CD14-positive monocyte (primary cell): ENCODE results near the gene UTP3. TPM values are rescaled to one million over a fixed set of nuclear protein-coding genes. Genes with fewer than 3 reads are reported as not detected.

Experiments
- DNase-seq, 3 donors: peaks; one replicate each; pipeline ENCODE4 v3.0.0-alpha.2; 2011 to 2022
- H2AFZ ChIP-seq: 2 replicates; pipeline ENCODE4 v1.6.0; 2012; ENCODE audit warnings: mild to moderate bottlenecking, low read depth, low read length, inconsistent platforms; ENCODE audit not compliant: insufficient read depth, poor library complexity, severe bottlenecking
- H3K27ac ChIP-seq, 2 donors: 1 replicate in 1 of 2; 2 replicates in 1 of 2; pipeline ENCODE4 v1.5.1; 2012 to 2013; ENCODE audit warnings: low read length in 2 of 2, control low read depth in 1 of 2, inconsistent platforms in 1 of 2, low read depth in 1 of 2, mild to moderate bottlenecking in 1 of 2
- H3K27me3 ChIP-seq, 2 donors: one replicate each; pipeline versions ENCODE4 v1.6.0 to v1.6.1; 2011 to 2013; ENCODE audit warnings: low read length in 2 of 2; ENCODE audit not compliant: control insufficient read depth in 2 of 2, insufficient read depth in 2 of 2
- H3K36me3 ChIP-seq, 2 donors: replicated peaks in 1 of 2; 1 replicate in 1 of 2; 2 replicates in 1 of 2; pipeline versions ENCODE4 v1.5.1 to v1.6.1; 2012 to 2013; ENCODE audit warnings: low read length in 2 of 2, control low read depth in 1 of 2, inconsistent platforms in 1 of 2, mild to moderate bottlenecking in 1 of 2; ENCODE audit not compliant: insufficient read depth in 2 of 2, control insufficient read depth in 1 of 2
- H3K4me1 ChIP-seq, 2 donors: 1 replicate in 1 of 2; 2 replicates in 1 of 2; pipeline versions ENCODE4 v1.5.1 to v1.6.1; 2012 to 2013; ENCODE audit warnings: low read length in 2 of 2, control low read depth in 1 of 2, inconsistent platforms in 1 of 2, mild to moderate bottlenecking in 1 of 2, moderate library complexity in 1 of 2; ENCODE audit not compliant: insufficient read depth in 2 of 2, control insufficient read depth in 1 of 2
- H3K4me2 ChIP-seq: replicated peaks from 2 replicates; pipeline ENCODE3; 2012; ENCODE audit warnings: low read length, moderate library complexity, mild to moderate bottlenecking; ENCODE audit not compliant: poor library complexity, severe bottlenecking; ENCODE audit errors: extremely low read depth
- H3K4me3 ChIP-seq, 3 experiments: fragments of 200-600 bp in 1 of 3; sonication (generic) in 1 of 3; replicated peaks in 1 of 3; 1 replicate in 2 of 3; 2 replicates in 1 of 3; pipeline ENCODE4 v1.5.1; 2011 to 2013; ENCODE audit warnings: low read length in 3 of 3, mild to moderate bottlenecking in 3 of 3, control low read depth in 2 of 3, low read depth in 2 of 3, inconsistent platforms in 1 of 3, moderate library complexity in 1 of 3
- H3K79me2 ChIP-seq: 2 replicates; pipeline ENCODE4 v1.6.0; 2012; ENCODE audit warnings: mild to moderate bottlenecking, control low read depth, inconsistent platforms, low read length, moderate library complexity; ENCODE audit not compliant: insufficient read depth
- H3K9ac ChIP-seq: 2 replicates; pipeline ENCODE4 v1.6.0; 2017; ENCODE audit warnings: low read length, mild to moderate bottlenecking; ENCODE audit not compliant: insufficient read depth, poor library complexity, severe bottlenecking
- H3K9me3 ChIP-seq, 2 donors: replicated peaks in 1 of 2; 1 replicate in 1 of 2; 2 replicates in 1 of 2; pipeline versions ENCODE4 v1.5.1 to v1.6.1; 2012 to 2013; ENCODE audit warnings: low read length in 2 of 2, control low read depth in 1 of 2; ENCODE audit not compliant: control insufficient read depth in 1 of 2, insufficient read depth in 1 of 2
- H4K20me1 ChIP-seq: 2 replicates; pipeline ENCODE4 v1.6.0; 2012; ENCODE audit warnings: mild to moderate bottlenecking, low read length, control low read depth, moderate library complexity; ENCODE audit not compliant: insufficient read depth
- H3K27ac Mint-ChIP-seq, 7 donors: one replicate each; pipeline ENCODE4 v1.8.0; 2020; ENCODE audit warnings: mild to moderate bottlenecking in 7 of 7, mixed read lengths in 7 of 7, moderate library complexity in 6 of 7, inconsistent platforms in 2 of 7
- H3K27me3 Mint-ChIP-seq, 3 donors: one replicate each; pipeline ENCODE4 v1.8.0; 2021 to 2022; ENCODE audit warnings: low read depth in 3 of 3, mild to moderate bottlenecking in 3 of 3, mixed read lengths in 3 of 3, moderate library complexity in 3 of 3, inconsistent platforms in 1 of 3
- H3K36me3 Mint-ChIP-seq, 2 donors: one replicate each; pipeline ENCODE4 v1.8.0; 2020; ENCODE audit warnings: mixed read lengths in 2 of 2, inconsistent platforms in 1 of 2, mild to moderate bottlenecking in 1 of 2
- H3K4me1 Mint-ChIP-seq: one replicate; pipeline ENCODE4 v1.8.0; 2020; ENCODE audit warnings: mild to moderate bottlenecking, mixed read lengths
- H3K4me3 Mint-ChIP-seq, 2 donors: one replicate each; pipeline ENCODE4 v1.8.0; 2020; ENCODE audit warnings: mild to moderate bottlenecking in 2 of 2, mixed read lengths in 2 of 2, moderate library complexity in 1 of 2
- H3K9me3 Mint-ChIP-seq, 7 donors: one replicate each; pipeline ENCODE4 v1.8.0; 2020 to 2022; ENCODE audit warnings: mixed read lengths in 7 of 7, mild to moderate bottlenecking in 6 of 7, moderate library complexity in 6 of 7, inconsistent platforms in 2 of 7
- WGBS: methylation state at CpG from one replicate; pipeline ENCODE4 v1.1.5; 2013; ENCODE audit warnings: missing lambda C conversion rate; ENCODE audit not compliant: insufficient coverage; 5-methylcytosine and 5-hydroxymethylcytosine counted together
- intact Hi-C, 2 donors: fragments of 100-400 bp; cut with micrococcal nuclease; formaldehyde crosslinking; loops; one replicate each; pipeline versions ENCODE4 v1.15.0 to v1.15.1; 2023
- polyA plus RNA-seq, 3 donors: library from polyadenylated mRNA; depleted of rRNA in 1 of 3; unstranded in 2 of 3; stranded (reverse) in 1 of 3; fragments of 300-500 nt in 2 of 3; fragments of >200 nt in 1 of 3; fragmentation: Illumina TruSeq in 2 of 3; gene quantifications; 1 replicate in 2 of 3; 2 replicates in 1 of 3; pipeline ENCODE4 v1.2.3, GENCODE V29; 2012 to 2021
- small RNA-seq: library from RNA; depleted of rRNA; stranded (forward); fragments of <200 nt; gene quantifications from one replicate; pipeline ENCODE3, GENCODE V24; 2012; ENCODE audit warnings: low read depth; ENCODE audit not compliant: insufficient read length
- TF ChIP-seq, protein P1 (sequence below): fragments of 200-600 bp; IDR thresholded peaks from one replicate; pipeline ENCODE4 v1.8.0; 2022; ENCODE audit warnings: antibody characterized with exemption, mild to moderate bottlenecking

Gene UTP3
- polyA plus RNA-seq, 3 donors: 3.0 to 10.8 (median 5.0) TPM

DNA sequence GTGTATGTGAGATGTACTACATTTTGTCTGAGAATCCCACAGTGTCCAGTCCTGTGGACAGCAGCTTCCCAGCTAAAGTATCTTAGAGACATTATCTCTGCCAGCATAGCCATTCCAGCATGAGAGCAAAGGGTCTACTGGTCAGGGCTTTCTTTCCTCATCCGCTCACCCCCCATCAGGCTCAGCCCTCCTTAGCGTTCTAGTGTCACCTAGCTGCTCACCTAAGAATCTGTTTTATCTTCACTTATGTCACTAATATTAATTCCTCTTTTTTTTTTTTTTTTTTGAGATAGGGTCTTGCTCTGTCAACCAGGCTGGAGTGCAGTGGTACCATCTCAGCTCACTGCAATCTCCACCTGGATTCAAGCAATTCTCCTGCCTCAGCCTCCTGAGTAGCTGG lies 49.1 kb downstream of the UTP3 start:
- Histone ChIP-seq H3K27ac (peak overlapping the region in 1 of 2 donors; percentile 6), H3K36me3 (no peaks in the 10 kb centered on the region), H3K4me1 (peaks cover 47 to 55% of the 10 kb centered on the region in 2 donors), H3K9ac (no peak overlapping the region), H3K4me2 (no peak overlapping the region), H4K20me1 (peaks cover 4% of the 10 kb centered on the region), H3K79me2 (peaks cover 53% of the 10 kb centered on the region), H3K4me3 (no peak overlapping the region), H3K27me3 (no peaks in the 10 kb centered on the region), H3K9me3 (no peaks in the 10 kb centered on the region), H2AFZ (no peak overlapping the region)
- Mint-ChIP-seq H3K27ac (peak overlapping the region in 4 of 7 donors; percentile 15 to 79 (median 56)), H3K27me3 (peaks cover 0 to 2% (median 0%) of the 10 kb centered on the region in 3 donors), H3K4me3 (no peak overlapping the region), H3K36me3 (no peaks in the 10 kb centered on the region), H3K4me1 (peaks cover 44% of the 10 kb centered on the region), H3K9me3 (no peaks in the 10 kb centered on the region)
- TF ChIP-seq, protein P1, sequence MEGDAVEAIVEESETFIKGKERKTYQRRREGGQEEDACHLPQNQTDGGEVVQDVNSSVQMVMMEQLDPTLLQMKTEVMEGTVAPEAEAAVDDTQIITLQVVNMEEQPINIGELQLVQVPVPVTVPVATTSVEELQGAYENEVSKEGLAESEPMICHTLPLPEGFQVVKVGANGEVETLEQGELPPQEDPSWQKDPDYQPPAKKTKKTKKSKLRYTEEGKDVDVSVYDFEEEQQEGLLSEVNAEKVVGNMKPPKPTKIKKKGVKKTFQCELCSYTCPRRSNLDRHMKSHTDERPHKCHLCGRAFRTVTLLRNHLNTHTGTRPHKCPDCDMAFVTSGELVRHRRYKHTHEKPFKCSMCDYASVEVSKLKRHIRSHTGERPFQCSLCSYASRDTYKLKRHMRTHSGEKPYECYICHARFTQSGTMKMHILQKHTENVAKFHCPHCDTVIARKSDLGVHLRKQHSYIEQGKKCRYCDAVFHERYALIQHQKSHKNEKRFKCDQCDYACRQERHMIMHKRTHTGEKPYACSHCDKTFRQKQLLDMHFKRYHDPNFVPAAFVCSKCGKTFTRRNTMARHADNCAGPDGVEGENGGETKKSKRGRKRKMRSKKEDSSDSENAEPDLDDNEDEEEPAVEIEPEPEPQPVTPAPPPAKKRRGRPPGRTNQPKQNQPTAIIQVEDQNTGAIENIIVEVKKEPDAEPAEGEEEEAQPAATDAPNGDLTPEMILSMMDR: no peak
- WGBS: no CpG with 5 or more reads among the region's 2 CpGs
- no peak for DNase-seq
- intact Hi-C loops: loop anchor here in 1 of 2 donors (5.0 kb wide), 1 partner anchor 35 kb away; no protein-coding TSS in a partner anchor

DNA sequence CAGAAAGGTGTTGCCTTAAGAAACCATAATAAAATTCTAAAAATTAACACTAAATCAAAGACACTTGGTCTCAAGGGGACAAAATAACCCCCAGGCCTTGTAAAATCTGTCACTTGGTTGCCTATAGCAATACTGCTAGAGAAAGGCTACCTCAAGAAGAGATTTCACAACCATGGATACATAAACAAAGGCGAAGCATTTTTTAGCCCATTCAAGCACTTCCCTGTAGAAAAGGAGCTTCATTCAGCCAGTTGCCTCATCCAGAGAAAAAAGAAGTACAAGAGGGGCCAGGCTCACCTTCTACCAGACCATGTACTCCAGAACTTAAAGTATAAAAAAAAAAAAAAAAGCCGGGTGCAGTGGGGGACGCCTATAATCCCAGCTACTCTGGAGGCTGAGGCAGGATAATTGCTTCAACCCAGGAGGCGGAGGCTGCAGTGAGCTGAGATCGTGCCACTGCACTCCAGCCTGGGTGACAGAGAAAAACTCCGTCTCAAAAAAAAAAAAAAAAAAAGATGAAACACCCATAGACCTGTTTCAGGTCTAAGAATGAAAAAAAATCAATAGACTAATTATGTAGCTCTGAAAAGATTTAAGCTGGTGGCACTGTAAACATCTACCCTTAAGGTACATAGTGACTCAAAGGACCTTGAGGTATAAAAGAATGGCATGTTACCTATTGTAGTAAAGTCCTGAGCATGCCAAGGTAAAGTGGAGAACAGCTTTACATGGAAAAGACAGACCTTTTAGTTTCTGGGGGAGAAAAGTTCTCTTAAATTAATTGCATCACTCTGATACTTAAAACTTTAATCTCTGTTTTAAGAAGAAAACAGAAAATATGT lies 51.4 kb downstream of the UTP3 start:
- H3K4me2 ChIP-seq: peak overlapping the region; percentile 20
- intact Hi-C loops: loop anchor here in 1 of 2 donors (5.0 kb wide), 1 partner anchor 37 kb away; no protein-coding TSS in a partner anchor
- H4K20me1 ChIP-seq: peaks cover 4% of the 10 kb centered on the region
- DNase-seq: peak; percentile 26 to 55 (median 36)
- H3K27ac ChIP-seq: peak overlapping the region in 1 of 2 donors; percentile 72
- no peak overlapping the region for H2AFZ ChIP-seq
- H3K36me3 ChIP-seq: no peaks in the 10 kb centered on the region
- H3K9ac ChIP-seq: no peak overlapping the region
- peaks cover 60% of the 10 kb centered on the region for H3K79me2 ChIP-seq
- H3K9me3 ChIP-seq: no peaks in the 10 kb centered on the region
- TF ChIP-seq, protein P1: no peak
- Mint-ChIP-seq H3K4me1 (peaks cover 45% of the 10 kb centered on the region), H3K4me3 (no peak overlapping the region), H3K36me3 (no peaks in the 10 kb centered on the region), H3K27ac (peak overlapping the region in 6 of 7 donors; percentile 19 to 62 (median 39)), H3K9me3 (no peaks in the 10 kb centered on the region), H3K27me3 (peaks cover 0 to 2% (median 0%) of the 10 kb centered on the region in 3 donors)
- no peaks in the 10 kb centered on the region for H3K27me3 ChIP-seq
- H3K4me1 ChIP-seq: peaks cover 41 to 49% of the 10 kb centered on the region in 2 donors
- WGBS: no CpG with 5 or more reads among the region's 6 CpGs
- H3K4me3 ChIP-seq: no peak overlapping the region

Small RNAs within 50 kb of the gene (small RNA-seq; reads per million reads assigned to genes)
- gene RNU6-520P: not detected
- 0.94 reads per million for gene RNU6-784P

Other genes with a start within 250 kb of the UTP3 start
- not detected for gene MUC7, start 216.3 kb upstream of the UTP3 start, polyA plus RNA-seq
- gene AMTN, start 170.0 kb upstream of the UTP3 start, polyA plus RNA-seq: not detected
- not detected for gene AMBN, start 96.3 kb upstream of the UTP3 start, polyA plus RNA-seq
- not detected for gene ENAM, start 59.8 kb upstream of the UTP3 start, polyA plus RNA-seq
- gene JCHAIN, start 22.0 kb upstream of the UTP3 start, polyA plus RNA-seq: 1 to 10 TPM in 2 of 3 donors, under 1 TPM in 1; 0.41 to 6.0 (median 1.9) TPM
- gene RUFY3, start 33.4 kb downstream of the UTP3 start, polyA plus RNA-seq: 10 to 100 TPM; 11.1 to 37.3 (median 12.5) TPM
- 10 to 100 TPM; 29.1 to 95.9 (median 93.6) TPM for gene GRSF1, start 151.4 kb downstream of the UTP3 start, polyA plus RNA-seq
- gene MOB1B, start 213.8 kb downstream of the UTP3 start, polyA plus RNA-seq: 10 to 100 TPM in 1 of 3 donors, 1 to 10 TPM in 2; 3.9 to 10.7 (median 7.0) TPM